Suprapubic skin (tissue), 4 donors: Measurements from ENCODE around the gene USP36. TPM values are rescaled to one million over a fixed set of nuclear protein-coding genes. Genes with fewer than 3 reads are reported as not detected.

Experiments
- DNase-seq, 2 donors: peaks; one replicate each; pipeline ENCODE4 v3.0.0-alpha.2; 2019; ENCODE audit warnings: low spot score in 2 of 2
- H3K27ac ChIP-seq: fragments of 200-600 bp; sonication (generic); one replicate; pipeline ENCODE4 v1.5.1; 2019
- H3K27me3 ChIP-seq: fragments of 200-600 bp; sonication (generic); one replicate; pipeline ENCODE4 v1.5.1; 2019
- H3K36me3 ChIP-seq: fragments of 200-600 bp; sonication (generic); one replicate; pipeline ENCODE4 v1.5.1; 2019
- H3K4me1 ChIP-seq: fragments of 200-600 bp; sonication (generic); one replicate; pipeline ENCODE4 v1.5.1; 2019
- H3K4me3 ChIP-seq: fragments of 200-600 bp; sonication (generic); one replicate; pipeline ENCODE4 v1.5.1; 2019; ENCODE audit warnings: mild to moderate bottlenecking
- H3K9me3 ChIP-seq: fragments of 200-600 bp; sonication (generic); one replicate; pipeline ENCODE4 v1.5.1; 2019
- EP300 ChIP-seq: sonication (generic); formaldehyde crosslinking; IDR thresholded peaks from one replicate; pipeline ENCODE4 v1.6.1; 2017; ENCODE audit warnings: antibody characterized with exemption
- POLR2A ChIP-seq, 2 donors: fragments of 450-650 bp; IDR thresholded peaks; one replicate each; pipeline ENCODE4 v1.6.1; 2017; ENCODE audit warnings: antibody characterized with exemption in 2 of 2, mild to moderate bottlenecking in 2 of 2, moderate library complexity in 2 of 2
- POLR2AphosphoS5 ChIP-seq, 3 donors: sonication (generic); formaldehyde crosslinking; IDR thresholded peaks; one replicate each; pipeline ENCODE4 v1.6.1; 2017; ENCODE audit warnings: antibody characterized with exemption in 3 of 3
- WGBS: methylation state at CpG from one replicate; pipeline ENCODE4 v1.1.5; 2018; 5-methylcytosine and 5-hydroxymethylcytosine counted together
- total RNA-seq, 4 donors: library from RNA; depleted of rRNA; stranded (reverse); fragments of >200 nt; gene quantifications; one replicate each; pipeline ENCODE4 v1.1.0, GENCODE V29; 2016
- TF ChIP-seq, protein P1 (sequence below), 2 donors: fragments of 200-600 bp in 1 of 2; fragments of 450-650 bp in 1 of 2; sonication (generic) in 1 of 2; IDR thresholded peaks; one replicate each; pipeline ENCODE4 v1.5.1; 2016 to 2019; ENCODE audit warnings: antibody characterized with exemption in 2 of 2, mild to moderate bottlenecking in 1 of 2, moderate library complexity in 1 of 2

The USP36 gene
- total RNA-seq, 4 donors from 2014 or later: 60.1 to 118 (median 74.4) TPM

DNA sequence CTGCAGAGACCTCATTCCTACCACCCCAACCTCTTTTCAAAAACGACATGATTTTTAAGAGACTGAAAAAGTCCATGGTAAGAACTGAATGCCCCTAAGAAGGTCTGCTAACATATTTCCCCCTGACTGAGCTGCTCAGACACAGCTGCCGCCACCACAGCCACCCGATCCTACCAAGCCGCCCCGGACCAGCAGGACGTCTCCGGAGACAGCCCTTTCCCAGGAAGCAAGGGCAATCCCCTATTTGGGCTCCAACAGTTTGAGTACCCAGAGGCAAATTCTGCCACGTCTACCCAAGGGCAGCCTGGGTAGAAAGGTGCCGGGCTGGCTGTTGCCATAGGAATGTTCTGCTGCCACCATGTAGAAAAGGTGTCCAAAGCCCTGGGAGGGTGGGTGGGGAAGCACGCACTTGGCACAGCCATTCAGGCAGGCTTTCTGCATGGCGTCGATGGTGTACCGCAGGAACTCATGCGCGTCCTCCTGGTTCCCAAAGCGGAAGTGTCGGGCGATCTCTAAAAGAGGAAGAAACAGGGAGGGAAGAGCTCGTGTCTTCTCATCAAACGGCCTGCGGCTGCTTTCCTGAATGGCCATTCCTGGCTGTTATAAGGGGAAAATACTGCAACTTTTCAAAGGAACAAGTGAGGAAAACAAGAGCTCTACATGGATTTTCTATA is 13.6 kb downstream of the USP36 start:
- 67% methylated on average over 21 of the region's 21 CpGs for WGBS
- DNase-seq: no peak
- peaks cover 8% of the 10 kb centered on the region for H3K4me1 ChIP-seq
- no peak for TF ChIP-seq POLR2A (IDR thresholded peaks at IDR 0.05)
- no peak for TF ChIP-seq EP300
- H3K27ac ChIP-seq: no peak overlapping the region
- no peaks in the 10 kb centered on the region for H3K9me3 ChIP-seq
- H3K27me3 ChIP-seq: no peaks in the 10 kb centered on the region
- no peak overlapping the region for H3K4me3 ChIP-seq
- H3K36me3 ChIP-seq: peaks cover 96% of the 10 kb centered on the region

DNA sequence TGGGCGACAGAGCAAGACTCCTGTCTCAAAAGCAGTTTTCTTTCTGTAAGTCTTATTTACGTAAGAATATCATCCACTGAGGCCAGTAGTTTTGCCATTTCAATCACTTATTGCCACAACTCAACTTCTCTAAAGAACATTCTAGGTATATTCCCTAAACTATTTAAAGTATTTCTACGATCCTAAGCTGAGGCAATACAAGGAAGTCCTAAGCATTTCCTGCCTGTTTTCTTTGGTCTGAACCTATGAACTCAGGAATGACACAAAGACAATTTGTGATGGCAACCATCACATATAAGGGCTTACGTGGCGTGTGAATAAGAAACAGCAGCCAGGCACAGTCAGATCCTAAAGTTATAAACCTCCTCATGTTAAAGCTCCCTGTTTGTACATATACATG is 14.2 kb downstream of the USP36 start:
- Histone ChIP-seq H3K27me3 (no peaks in the 10 kb centered on the region), H3K27ac (no peak overlapping the region), H3K9me3 (no peaks in the 10 kb centered on the region), H3K4me1 (peaks cover 8% of the 10 kb centered on the region), H3K4me3 (no peak overlapping the region), H3K36me3 (peaks cover 98% of the 10 kb centered on the region)
- no peak for TF ChIP-seq EP300
- no peak for DNase-seq
- WGBS: 86% methylated on average over 5 of the region's 5 CpGs

DNA sequence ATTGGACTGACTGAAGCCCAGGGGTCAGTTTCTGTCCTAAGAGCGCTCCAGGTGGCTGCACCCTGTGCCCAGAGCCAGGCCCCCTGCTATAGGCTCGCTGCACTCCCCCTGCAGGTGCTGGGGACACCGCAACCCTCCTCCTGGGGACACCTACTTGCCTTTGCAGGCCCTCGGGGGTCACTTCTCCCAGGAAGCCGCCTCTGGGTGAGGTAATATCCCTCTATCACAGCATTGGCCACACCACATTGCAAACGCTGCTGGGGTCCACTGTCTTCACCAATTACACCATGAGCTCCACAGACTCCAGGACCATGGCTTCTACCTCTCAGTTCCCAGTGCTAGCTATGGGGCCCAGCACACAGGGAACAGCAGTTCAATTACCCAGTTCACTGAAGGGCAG is 14.9 kb downstream of the USP36 start:
- DNase-seq: no peak
- Histone ChIP-seq H3K27ac (no peak overlapping the region), H3K4me1 (peaks cover 8% of the 10 kb centered on the region), H3K9me3 (no peaks in the 10 kb centered on the region), H3K27me3 (no peaks in the 10 kb centered on the region), H3K4me3 (no peak overlapping the region), H3K36me3 (peaks cover 100% of the 10 kb centered on the region)
- WGBS: 93% methylated on average over 4 of the region's 6 CpGs
- TF ChIP-seq POLR2A (IDR thresholded peaks at IDR 0.05) (no peak), EP300 (no peak), POLR2AphosphoS5 (IDR thresholded peaks at IDR 0.05) (no peak)
- TF ChIP-seq, protein P1, sequence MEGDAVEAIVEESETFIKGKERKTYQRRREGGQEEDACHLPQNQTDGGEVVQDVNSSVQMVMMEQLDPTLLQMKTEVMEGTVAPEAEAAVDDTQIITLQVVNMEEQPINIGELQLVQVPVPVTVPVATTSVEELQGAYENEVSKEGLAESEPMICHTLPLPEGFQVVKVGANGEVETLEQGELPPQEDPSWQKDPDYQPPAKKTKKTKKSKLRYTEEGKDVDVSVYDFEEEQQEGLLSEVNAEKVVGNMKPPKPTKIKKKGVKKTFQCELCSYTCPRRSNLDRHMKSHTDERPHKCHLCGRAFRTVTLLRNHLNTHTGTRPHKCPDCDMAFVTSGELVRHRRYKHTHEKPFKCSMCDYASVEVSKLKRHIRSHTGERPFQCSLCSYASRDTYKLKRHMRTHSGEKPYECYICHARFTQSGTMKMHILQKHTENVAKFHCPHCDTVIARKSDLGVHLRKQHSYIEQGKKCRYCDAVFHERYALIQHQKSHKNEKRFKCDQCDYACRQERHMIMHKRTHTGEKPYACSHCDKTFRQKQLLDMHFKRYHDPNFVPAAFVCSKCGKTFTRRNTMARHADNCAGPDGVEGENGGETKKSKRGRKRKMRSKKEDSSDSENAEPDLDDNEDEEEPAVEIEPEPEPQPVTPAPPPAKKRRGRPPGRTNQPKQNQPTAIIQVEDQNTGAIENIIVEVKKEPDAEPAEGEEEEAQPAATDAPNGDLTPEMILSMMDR (IDR thresholded peaks at IDR 0.05): no peak

DNA sequence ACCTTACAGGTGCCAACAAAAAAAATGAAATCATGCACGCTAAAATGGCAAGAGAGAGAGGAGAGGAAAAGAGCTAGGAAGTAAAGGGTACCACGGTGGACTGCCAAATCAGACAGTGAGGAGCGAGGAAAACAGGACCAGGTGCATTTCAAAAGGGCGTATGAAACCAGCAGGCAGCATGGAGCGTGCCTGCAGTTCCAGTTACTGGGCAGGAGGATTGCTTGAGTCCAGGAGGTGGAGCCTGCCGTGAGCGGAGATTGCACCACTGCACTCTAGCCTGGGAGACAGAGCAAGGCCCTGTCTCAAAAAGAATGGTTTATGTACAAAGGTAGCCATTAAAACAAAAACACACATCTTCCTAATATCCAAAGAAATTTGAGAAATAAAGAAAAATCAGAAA is 16.4 kb downstream of the USP36 start:
- WGBS: 87% methylated on average over 7 of the region's 7 CpGs
- H3K4me1 ChIP-seq: peaks cover 13% of the 10 kb centered on the region
- no peaks in the 10 kb centered on the region for H3K27me3 ChIP-seq
- no peaks in the 10 kb centered on the region for H3K9me3 ChIP-seq
- no peak overlapping the region for H3K27ac ChIP-seq
- TF ChIP-seq POLR2A (IDR thresholded peaks at IDR 0.05) (no peak), POLR2AphosphoS5 (IDR thresholded peaks at IDR 0.05) (no peak), EP300 (no peak)
- TF ChIP-seq, protein P1 (IDR thresholded peaks at IDR 0.05): no peak
- no peak overlapping the region for H3K4me3 ChIP-seq
- no peak for DNase-seq
- H3K36me3 ChIP-seq: peaks cover 100% of the 10 kb centered on the region

DNA sequence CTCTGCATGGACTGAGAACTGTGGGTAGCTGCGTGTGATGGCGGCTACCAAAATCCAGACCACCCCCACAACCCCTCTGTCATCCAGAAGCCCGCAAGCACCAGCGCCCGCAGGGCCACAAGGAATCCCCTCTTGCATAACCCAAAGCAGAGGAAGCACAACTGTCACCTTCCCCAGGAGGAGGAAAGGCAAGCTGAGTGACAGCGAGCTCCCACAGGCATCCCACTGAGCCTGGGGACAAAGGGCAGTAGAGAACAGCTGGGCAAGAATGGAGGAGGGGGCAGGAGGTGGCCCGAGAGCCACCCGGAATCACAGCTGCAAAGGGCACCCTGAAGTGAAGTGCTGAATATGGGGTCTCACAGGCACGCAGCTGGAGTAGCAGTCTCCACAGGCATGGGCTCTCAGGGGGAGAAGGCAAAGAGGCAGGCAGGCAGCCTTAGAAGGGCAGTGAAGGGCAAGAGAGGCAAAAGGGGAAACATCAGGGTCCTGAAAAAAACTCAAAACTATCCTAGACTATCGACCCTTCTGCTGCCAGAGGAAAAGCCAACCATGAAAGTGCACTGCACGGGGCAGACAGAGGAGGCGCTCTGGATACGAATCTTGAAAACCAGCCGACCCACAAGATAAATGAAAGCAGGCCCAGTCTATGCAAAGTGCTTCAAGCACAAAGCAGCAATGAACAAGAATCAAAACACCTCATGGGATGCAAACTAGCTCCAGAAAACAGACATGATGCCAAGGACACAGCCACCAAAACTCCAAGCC is 17.1 kb downstream of the USP36 start:
- DNase-seq: no peak
- no peak for TF ChIP-seq POLR2AphosphoS5 (IDR thresholded peaks at IDR 0.05)
- no peak for TF ChIP-seq POLR2A (IDR thresholded peaks at IDR 0.05)
- TF ChIP-seq EP300: no peak
- TF ChIP-seq, protein P1 (IDR thresholded peaks at IDR 0.05): no peak
- WGBS: 86% methylated on average over 11 of the region's 14 CpGs
- Histone ChIP-seq H3K36me3 (peaks cover 100% of the 10 kb centered on the region), H3K4me3 (no peak overlapping the region), H3K27me3 (no peaks in the 10 kb centered on the region), H3K9me3 (no peaks in the 10 kb centered on the region), H3K27ac (no peak overlapping the region), H3K4me1 (peaks cover 15% of the 10 kb centered on the region)

DNA sequence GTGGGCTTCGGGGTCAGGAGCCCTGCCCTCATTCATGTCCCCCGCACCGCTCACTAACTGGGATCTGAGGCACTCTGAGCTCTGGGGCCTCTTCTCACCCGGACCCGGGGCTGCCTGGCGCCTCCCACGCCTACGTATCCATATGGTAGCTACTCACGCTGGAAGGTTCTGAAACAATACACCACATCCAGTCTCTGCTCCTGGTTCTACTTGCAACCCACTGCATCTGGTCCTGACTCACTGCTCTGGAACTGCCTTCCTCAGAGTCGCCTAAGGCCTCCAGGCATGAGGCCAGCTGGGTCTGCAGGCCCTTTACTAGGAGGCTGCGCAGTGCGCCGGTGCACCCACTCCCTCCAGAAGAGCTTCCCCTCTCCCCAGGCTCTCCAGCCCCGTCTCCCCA is 18.1 kb downstream of the USP36 start:
- 94% methylated on average over 8 of the region's 14 CpGs for WGBS
- peaks cover 100% of the 10 kb centered on the region for H3K36me3 ChIP-seq
- no peaks in the 10 kb centered on the region for H3K27me3 ChIP-seq
- H3K4me3 ChIP-seq: no peak overlapping the region
- peaks cover 14% of the 10 kb centered on the region for H3K4me1 ChIP-seq
- H3K27ac ChIP-seq: no peak overlapping the region
- H3K9me3 ChIP-seq: no peaks in the 10 kb centered on the region
- DNase-seq: no peak
- no peak for TF ChIP-seq EP300
- TF ChIP-seq, protein P1 (IDR thresholded peaks at IDR 0.05): no peak
- no peak for TF ChIP-seq POLR2AphosphoS5 (IDR thresholded peaks at IDR 0.05)
- no peak for TF ChIP-seq POLR2A (IDR thresholded peaks at IDR 0.05)
